Measurements from ENCODE around the gene ATE1.
"Not testable (repeated sequence)": the region's sequence is repeated elsewhere in the genome, so short reads cannot be mapped to it uniquely, and the experiment has no call there.

Gene ATE1

DNA sequence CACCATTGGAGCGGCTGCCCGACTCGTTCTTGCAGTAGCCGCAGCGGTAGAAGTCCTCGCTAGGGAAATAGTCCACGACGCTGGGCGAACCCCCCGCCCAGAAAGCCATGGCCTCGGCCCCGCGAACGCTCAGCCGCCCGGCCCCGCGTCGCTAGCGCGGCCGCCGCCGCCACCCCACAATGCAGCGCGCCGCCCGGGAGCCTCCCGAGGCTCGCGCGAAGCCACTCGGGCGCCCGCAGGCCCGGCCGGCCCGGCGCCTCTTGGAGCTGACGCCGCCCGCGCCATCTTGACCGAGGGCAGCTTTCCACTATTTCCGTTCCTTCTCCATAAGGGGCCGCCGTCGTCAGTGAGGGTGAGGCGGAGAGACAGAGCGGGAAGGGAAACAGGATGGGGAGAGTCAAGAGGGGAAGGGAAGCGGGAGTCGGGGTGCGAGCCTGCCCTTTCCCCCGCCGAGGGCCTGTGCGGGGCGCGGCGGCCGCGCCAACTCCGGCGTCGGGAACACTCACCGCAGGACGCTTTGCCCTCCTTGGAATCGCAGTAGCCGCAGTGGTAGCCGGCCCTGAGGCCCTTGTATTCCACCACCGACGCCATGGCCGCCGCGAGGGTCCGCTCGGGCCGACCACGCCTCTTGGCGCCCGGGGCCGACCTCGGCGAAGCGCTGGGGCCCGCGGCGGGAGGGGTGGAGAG is at the start of gene ATE1:
TSS of gene ATE1 (minus strand) at position 191 of the 687 bp plus-strand sequence. CDS start at position 109, 82 bp downstream.
- Histone ChIP-seq H3K4me1 (ENCODE audit: control insufficient read depth, insufficient read depth, low read length) (peaks cover 6% of the 10 kb centered on the region), H3K9me3 (ENCODE audit: control insufficient read depth, low read length) (no peaks in the 10 kb centered on the region), H3K4me3 (ENCODE audit: low read length) (peak within 1 kb of the TSS; percentile 95), H3K27me3 (ENCODE audit: control insufficient read depth, insufficient read depth, low read length) (no peaks in the 10 kb centered on the region), H3K9ac (ENCODE audit: low read length) (peak within 1 kb of the TSS; percentile 96), H3K36me3 (ENCODE audit: control insufficient read depth, insufficient read depth, low read length) (no peaks in the 10 kb centered on the region)

DNA sequence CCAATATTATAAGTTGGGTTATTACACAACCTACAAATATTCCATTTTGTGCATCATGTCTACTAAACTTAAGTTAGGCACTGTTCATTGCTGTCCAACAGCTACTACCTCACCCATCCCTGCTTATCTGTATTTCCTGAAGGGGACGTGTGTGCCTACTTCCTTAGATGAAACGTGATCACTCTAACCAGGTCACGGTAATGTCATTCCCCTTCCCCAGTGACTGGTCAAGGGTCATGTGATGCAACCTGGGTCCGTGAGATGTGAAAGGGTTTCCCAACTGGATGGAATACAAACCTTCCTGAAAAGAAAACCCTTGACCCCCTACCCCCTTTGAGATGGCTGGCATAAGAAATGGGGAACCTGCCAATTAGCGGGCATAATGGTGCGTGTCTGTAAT is 48.8 kb upstream of the ATE1 start:
- Histone ChIP-seq H3K4me1 (ENCODE audit: control insufficient read depth, insufficient read depth, low read length) (peaks cover 5% of the 10 kb centered on the region), H3K9ac (ENCODE audit: low read length) (no peak overlapping the region), H3K4me3 (ENCODE audit: low read length) (no peak overlapping the region), H3K27me3 (ENCODE audit: control insufficient read depth, insufficient read depth, low read length) (no peaks in the 10 kb centered on the region), H3K9me3 (ENCODE audit: control insufficient read depth, low read length) (no peaks in the 10 kb centered on the region), H3K36me3 (ENCODE audit: control insufficient read depth, insufficient read depth, low read length) (no peaks in the 10 kb centered on the region)

DNA sequence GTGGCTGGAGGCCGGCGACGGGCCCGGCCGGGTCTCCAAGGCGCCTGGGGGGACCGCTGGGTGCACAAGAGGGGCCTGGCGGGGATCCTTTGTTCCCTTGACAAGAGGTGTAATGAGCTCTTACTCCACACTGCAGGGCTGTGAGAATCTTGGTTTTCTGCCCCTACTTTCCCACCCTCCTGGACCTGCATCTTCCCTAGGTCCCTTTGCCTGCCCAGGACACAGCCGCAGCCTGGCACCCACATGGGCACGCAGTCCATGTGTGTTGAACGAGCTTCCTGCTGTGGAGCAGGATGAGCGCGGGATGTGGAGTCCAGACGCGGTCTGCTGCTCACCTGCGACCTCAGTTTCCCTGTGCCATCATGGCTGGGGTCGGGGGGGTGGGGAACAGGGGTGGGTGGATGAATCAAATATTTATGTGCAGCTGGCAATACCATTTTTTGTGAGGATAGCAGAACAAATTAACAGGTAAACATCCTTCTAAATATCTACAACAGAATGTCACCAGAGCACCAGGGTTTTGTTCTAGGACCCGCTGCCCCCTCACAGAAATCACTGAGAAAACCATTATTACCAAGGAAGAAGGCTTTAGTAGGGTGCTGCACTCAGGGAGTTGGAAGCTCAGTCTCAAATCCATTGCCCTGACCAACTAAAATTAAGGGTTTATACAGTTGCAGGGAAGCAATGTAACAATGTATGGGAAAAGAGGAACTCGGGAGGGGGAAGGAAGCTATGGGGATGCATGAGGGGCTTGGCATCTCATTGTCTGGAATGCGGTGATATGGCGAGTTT is 47.7 kb upstream of the ATE1 start:
- Histone ChIP-seq H3K9me3 (ENCODE audit: control insufficient read depth, low read length) (no peaks in the 10 kb centered on the region), H3K4me3 (ENCODE audit: low read length) (no peak overlapping the region), H3K4me1 (ENCODE audit: control insufficient read depth, insufficient read depth, low read length) (peaks cover 5% of the 10 kb centered on the region), H3K9ac (ENCODE audit: low read length) (peak overlapping the region; percentile 99), H3K27me3 (ENCODE audit: control insufficient read depth, insufficient read depth, low read length) (no peaks in the 10 kb centered on the region), H3K36me3 (ENCODE audit: control insufficient read depth, insufficient read depth, low read length) (no peaks in the 10 kb centered on the region)

DNA sequence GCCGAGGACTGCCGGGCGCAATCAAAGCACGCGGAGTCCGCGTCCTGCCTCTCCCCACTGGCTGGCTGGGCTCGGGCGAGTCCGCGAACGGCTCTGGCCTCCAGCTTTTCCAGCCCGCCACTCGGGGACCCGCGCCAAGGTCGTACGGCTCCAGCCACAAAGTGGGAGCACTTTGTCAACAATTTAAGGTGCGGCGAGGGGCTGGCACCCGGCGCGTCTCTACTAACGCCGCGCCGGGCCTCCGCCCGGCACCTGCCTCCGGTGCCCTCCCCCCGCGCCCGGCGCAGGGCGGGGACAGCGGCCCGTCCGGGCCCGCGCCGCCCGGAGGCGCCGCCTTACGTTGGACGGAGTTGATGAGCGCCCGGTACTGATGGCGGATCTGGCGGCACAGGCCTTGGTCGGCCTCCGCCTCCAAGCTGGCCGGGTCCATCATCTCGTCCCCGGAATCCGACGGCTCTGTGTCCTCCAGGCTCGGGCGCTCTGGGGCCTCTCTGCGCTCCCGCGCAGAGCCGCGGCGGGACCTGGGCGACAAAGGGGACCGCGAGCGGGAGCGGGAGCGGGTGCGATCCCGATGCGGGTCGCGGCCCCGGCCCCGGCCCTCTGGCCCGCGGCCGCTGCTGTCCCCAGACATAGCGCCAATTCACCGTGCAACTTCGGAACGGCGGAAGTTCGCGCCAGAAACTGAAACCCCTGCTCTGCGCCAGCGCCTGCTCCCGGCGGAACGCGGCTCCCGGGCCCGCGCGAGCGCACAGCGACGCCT is 46.9 kb upstream of the ATE1 start, which contains the start of gene NSMCE4A:
TSS of gene NSMCE4A (minus strand) at position 683 of the 760 bp plus-strand sequence. CDS start at position 631, 52 bp downstream.
- Histone ChIP-seq H3K9me3 (ENCODE audit: control insufficient read depth, low read length) (no peaks in the 10 kb centered on the region), H3K4me3 (ENCODE audit: low read length) (peak within 1 kb of the TSS; percentile 89), H3K27me3 (ENCODE audit: control insufficient read depth, insufficient read depth, low read length) (no peaks in the 10 kb centered on the region), H3K9ac (ENCODE audit: low read length) (peak within 1 kb of the TSS; percentile 99), H3K36me3 (ENCODE audit: control insufficient read depth, insufficient read depth, low read length) (no peaks in the 10 kb centered on the region), H3K4me1 (ENCODE audit: control insufficient read depth, insufficient read depth, low read length) (peaks cover 5% of the 10 kb centered on the region)

DNA sequence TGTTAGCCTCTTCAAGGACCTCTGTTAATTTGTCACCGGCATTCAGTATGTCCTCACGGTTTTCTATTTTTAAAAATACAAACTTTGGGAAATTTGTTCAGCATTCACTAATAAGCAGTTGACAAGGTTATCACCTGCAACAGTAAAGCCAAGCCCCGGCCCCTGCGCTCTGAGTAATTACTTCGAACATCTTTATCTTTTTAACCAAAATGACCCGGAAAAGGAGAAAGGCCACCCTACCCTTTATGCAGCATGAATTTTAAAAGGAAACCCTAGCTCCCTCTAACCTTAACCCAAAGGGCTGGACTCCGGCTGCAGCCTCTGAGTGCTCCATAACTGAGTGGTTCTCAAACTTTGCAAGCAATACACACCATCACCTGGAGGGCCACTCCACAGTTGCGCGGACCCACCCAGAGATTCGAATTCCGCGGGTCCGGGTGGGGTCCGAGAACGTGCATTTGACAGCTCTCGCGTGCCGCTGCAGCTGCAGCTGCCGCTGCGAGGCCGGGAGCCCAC is 46.2 kb upstream of the ATE1 start:
- peak overlapping the region; percentile 99 for H3K9ac ChIP-seq (ENCODE audit: low read length)
- H3K9me3 ChIP-seq (ENCODE audit: control insufficient read depth, low read length), result no peaks in the 10 kb centered on the region
- peaks cover 5% of the 10 kb centered on the region for H3K4me1 ChIP-seq (ENCODE audit: control insufficient read depth, insufficient read depth, low read length)
- peak overlapping the region; percentile 89 for H3K4me3 ChIP-seq (ENCODE audit: low read length)
- no peaks in the 10 kb centered on the region for H3K36me3 ChIP-seq (ENCODE audit: control insufficient read depth, insufficient read depth, low read length)
- no peaks in the 10 kb centered on the region for H3K27me3 ChIP-seq (ENCODE audit: control insufficient read depth, insufficient read depth, low read length)

DNA sequence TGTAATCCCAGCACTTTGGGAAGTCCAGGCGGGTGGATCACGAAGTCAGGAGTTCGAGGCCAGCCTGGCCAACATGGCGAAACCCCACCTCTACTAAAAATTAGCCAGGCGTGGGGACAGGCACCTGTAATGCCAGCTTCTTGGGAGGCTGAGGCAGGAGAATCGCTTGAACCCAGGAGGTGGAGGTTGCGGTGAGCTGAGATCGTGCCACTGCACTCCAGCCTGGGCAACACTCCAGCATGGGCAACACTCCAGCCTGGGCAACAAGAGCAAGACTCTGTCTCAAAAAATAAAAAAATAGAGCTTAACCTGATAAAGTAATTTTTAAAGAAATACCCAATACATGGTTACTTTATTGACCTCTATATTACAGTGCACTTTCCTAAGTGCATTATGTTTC is 41.3 kb upstream of the ATE1 start:
- H3K9me3 ChIP-seq (ENCODE audit: control insufficient read depth, low read length); H3K4me3 ChIP-seq (ENCODE audit: low read length); H3K4me1 ChIP-seq (ENCODE audit: control insufficient read depth, insufficient read depth, low read length); H3K9ac ChIP-seq (ENCODE audit: low read length); H3K27me3 ChIP-seq (ENCODE audit: control insufficient read depth, insufficient read depth, low read length); H3K36me3 ChIP-seq (ENCODE audit: control insufficient read depth, insufficient read depth, low read length): not testable (repeated sequence)

DNA sequence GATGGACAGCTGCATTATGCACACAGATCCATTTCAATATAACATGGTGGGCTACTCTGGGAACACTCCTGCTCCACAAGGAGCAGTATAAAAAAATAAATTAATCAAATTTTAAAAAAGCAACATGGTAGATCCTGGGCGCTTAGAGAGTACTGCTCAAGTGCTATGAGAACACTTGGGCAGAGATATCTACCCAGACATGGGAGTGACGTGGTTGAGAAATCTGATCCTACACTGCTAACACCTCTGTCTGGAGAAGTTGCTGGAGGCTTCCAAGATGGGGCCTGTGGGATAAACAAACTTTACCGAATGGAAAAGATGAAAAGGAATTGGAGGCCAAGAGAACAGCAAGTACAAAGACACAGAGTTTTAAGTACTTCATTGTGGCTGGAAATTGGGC is 38.2 kb upstream of the ATE1 start:
- Histone ChIP-seq H3K4me3 (ENCODE audit: low read length) (no peak overlapping the region), H3K36me3 (ENCODE audit: control insufficient read depth, insufficient read depth, low read length) (peaks cover 8% of the 10 kb centered on the region), H3K27me3 (ENCODE audit: control insufficient read depth, insufficient read depth, low read length) (no peaks in the 10 kb centered on the region), H3K4me1 (ENCODE audit: control insufficient read depth, insufficient read depth, low read length) (no peaks in the 10 kb centered on the region), H3K9ac (ENCODE audit: low read length) (no peak overlapping the region), H3K9me3 (ENCODE audit: control insufficient read depth, low read length) (no peaks in the 10 kb centered on the region)

DNA sequence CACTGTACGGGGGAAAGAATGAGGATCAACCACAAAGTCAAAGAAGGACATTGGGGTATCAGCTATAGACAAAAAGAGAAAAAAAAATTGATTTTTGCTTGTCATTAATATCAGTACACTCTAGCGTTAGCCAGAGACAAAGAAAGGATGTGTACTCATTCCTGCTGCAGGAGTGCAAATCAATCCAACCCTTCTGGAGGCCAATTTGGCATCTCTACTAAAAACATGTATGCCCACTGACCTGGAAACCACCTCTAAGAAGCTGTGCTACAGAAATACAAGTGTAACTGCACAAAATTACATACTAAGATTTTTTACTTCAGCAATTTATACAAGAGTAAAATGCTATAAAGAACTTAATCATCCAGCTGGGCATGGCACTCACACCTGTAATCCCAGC is 33.6 kb upstream of the ATE1 start:
- no peak overlapping the region for H3K4me3 ChIP-seq (ENCODE audit: low read length)
- no peaks in the 10 kb centered on the region for H3K9me3 ChIP-seq (ENCODE audit: control insufficient read depth, low read length)
- no peaks in the 10 kb centered on the region for H3K27me3 ChIP-seq (ENCODE audit: control insufficient read depth, insufficient read depth, low read length)
- H3K36me3 ChIP-seq (ENCODE audit: control insufficient read depth, insufficient read depth, low read length), result peaks cover 8% of the 10 kb centered on the region
- H3K4me1 ChIP-seq (ENCODE audit: control insufficient read depth, insufficient read depth, low read length), result no peaks in the 10 kb centered on the region
- H3K9ac ChIP-seq (ENCODE audit: low read length), result no peak overlapping the region

DNA sequence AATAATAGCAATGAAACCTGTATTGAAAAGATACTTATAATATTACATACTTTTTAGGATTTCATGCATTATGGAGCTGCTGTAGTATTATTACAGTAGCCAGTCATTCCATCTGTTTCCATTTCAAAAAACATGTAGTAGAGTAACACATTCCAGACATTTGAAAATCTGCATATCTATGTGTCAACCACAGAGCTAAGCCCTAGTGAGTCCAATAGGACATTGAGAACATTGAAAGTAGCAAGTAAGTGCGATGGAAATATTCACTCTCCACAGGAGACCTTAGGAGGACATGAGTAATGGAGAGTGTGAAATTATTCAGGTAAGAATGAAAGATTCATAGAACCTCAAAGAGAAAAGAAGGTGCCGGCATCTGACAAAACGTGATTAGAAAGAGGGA is 31.8 kb upstream of the ATE1 start:
- Histone ChIP-seq H3K9ac (ENCODE audit: low read length) (no peak overlapping the region), H3K4me3 (ENCODE audit: low read length) (no peak overlapping the region), H3K4me1 (ENCODE audit: control insufficient read depth, insufficient read depth, low read length) (no peaks in the 10 kb centered on the region), H3K36me3 (ENCODE audit: control insufficient read depth, insufficient read depth, low read length) (peaks cover 3% of the 10 kb centered on the region), H3K27me3 (ENCODE audit: control insufficient read depth, insufficient read depth, low read length) (no peaks in the 10 kb centered on the region), H3K9me3 (ENCODE audit: control insufficient read depth, low read length) (no peaks in the 10 kb centered on the region)

DNA sequence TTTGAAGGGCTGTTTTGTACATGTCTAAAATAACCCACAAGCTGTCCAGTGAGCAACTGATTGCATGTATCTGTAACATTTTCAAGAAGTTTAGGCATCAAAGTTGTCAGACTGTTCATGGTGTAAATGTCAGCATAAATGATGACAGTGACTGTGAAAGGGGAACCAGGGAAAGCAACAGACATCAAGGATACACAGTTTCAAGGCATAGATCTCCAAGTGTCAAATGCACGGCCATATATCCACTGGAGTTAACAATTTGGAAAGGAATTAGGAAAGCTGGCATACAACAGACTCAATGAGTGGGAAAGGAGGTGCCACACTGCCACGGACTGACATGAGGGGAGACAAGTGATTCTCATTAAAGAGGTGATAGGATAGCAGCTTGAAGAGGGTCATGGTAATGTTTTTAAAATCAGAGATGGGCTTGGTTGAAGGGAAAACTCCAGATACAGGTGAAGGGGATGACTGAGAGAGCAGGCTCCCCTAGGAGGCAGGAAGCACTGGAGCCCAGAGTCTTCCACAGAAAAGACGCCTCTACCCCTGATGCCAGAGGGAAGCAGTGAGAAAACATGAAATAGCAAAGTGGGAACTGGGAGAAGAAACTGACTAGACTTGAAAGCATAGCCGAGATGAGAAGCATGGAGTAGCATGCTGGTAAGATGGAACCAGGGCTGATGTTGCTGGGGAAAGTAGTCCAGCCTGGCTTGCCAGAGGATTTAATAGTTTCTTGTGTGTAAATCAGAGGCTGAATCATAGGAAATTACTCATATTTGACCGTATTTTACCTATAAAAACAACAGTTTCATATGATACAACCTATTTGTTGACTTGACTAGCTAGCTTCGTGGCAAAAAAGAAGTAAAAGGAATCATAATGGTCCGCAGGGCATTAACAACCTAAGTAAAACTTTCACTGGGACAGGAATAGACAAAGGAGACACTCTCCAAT is 28.6 kb upstream of the ATE1 start:
- no peaks in the 10 kb centered on the region for H3K4me1 ChIP-seq (ENCODE audit: control insufficient read depth, insufficient read depth, low read length)
- H3K36me3 ChIP-seq (ENCODE audit: control insufficient read depth, insufficient read depth, low read length), result peaks cover 3% of the 10 kb centered on the region
- H3K4me3 ChIP-seq (ENCODE audit: low read length), result no peak overlapping the region
- no peaks in the 10 kb centered on the region for H3K27me3 ChIP-seq (ENCODE audit: control insufficient read depth, insufficient read depth, low read length)
- H3K9me3 ChIP-seq (ENCODE audit: control insufficient read depth, low read length), result no peaks in the 10 kb centered on the region
- no peak overlapping the region for H3K9ac ChIP-seq (ENCODE audit: low read length)

DNA sequence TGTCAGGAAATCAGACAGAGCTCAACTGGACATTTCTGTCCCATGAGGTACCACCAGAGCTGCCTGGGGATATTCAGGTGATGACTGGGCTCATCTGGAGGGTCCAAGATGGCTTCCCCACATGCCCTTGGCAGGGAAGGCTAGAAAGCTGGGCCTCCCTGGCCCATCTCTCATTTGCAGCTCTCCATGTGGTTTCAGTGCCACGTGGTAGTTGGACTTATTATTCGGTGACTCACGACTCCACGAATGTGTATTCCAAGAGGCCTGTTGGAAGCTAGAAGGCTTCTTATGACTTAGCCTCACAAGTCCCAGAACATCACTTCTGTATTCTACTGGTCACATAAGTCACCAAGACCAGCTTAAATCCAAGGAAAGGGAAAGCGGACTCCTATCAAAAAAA is 24.4 kb upstream of the ATE1 start:
- no peaks in the 10 kb centered on the region for H3K9me3 ChIP-seq (ENCODE audit: control insufficient read depth, low read length)
- no peaks in the 10 kb centered on the region for H3K27me3 ChIP-seq (ENCODE audit: control insufficient read depth, insufficient read depth, low read length)
- no peak overlapping the region for H3K4me3 ChIP-seq (ENCODE audit: low read length)
- H3K9ac ChIP-seq (ENCODE audit: low read length), result no peak overlapping the region
- peaks cover 3% of the 10 kb centered on the region for H3K36me3 ChIP-seq (ENCODE audit: control insufficient read depth, insufficient read depth, low read length)
- H3K4me1 ChIP-seq (ENCODE audit: control insufficient read depth, insufficient read depth, low read length), result peaks cover 13% of the 10 kb centered on the region

Data from mucosa of stomach (tissue), 1 donor.